SU-DHL-6 (cell line): ENCODE data around the gene SDCCAG8.

ENCODE experiments used
- CTCF ChIP-seq: fragments of 200-600 bp; sonication (generic); IDR thresholded peaks from one replicate; pipeline ENCODE4 v1.5.1; 2017; ENCODE audit warnings: antibody characterized with exemption, mild to moderate bottlenecking, low read length, moderate library complexity; ENCODE audit not compliant: insufficient read depth, poor library complexity, severe bottlenecking
- EZH2phosphoT487 ChIP-seq: fragments of 200-600 bp; sonication (generic), shearing (Covaris generic); conservative IDR thresholded peaks from 2 replicates; pipeline ENCODE4 v1.6.1; 2018; ENCODE audit warnings: mild to moderate bottlenecking, antibody characterized with exemption, low read length, moderate library complexity, mixed read lengths

DNA sequence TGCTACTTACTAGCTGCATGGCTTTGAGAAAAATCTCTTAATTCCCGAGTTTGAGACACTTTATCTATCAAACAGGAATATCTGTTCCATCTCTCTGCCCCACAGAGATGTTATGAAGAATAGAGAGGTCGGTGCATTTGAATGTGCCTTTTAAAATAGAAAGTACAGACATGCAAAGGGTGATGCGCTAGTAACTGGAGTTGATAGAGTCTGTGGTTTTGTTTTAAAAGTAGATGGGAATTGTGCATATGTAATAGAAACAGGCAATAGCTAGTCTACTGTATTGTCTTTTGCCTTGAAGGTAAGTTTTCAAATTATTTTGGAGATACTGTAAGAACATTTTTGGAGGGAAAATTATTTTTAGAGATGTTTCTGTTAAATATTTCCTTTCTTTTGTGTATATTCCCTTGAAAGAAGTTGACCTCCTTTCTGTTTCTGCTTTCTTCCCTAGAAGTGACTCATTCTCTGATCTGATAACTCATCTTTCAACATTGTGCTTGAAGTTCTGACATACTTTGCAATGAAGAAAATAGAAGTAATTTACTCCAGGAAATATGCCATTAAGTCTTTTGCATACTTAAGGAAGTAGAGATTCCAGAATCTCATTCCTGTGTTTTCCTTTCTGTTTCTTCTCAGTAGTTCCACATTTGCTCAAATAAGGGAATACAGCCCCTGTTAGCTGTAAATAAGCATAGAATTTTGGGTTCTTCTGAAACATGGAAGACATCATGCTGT is 151.6 kb downstream of the SDCCAG8 start:
- no peak for TF ChIP-seq CTCF
- no peak for TF ChIP-seq EZH2phosphoT487
